Midbrain (tissue), 1 donor: Measurements from ENCODE around the gene MRPS34.
"Not testable (repeated sequence)": the region's sequence is repeated elsewhere in the genome, so short reads cannot be mapped to it uniquely, and the experiment has no call there.

Source experiments
- DNase-seq: peaks from one replicate; lab custom pipeline; 2025; lab: John Stamatoyannopoulos, UW

MRPS34 gene

GRCh38 chr16:1772908-1773702 is at the start of gene MRPS34:
MRPS34 (minus strand) TSS chr16:1773134; CDS start chr16:1773119, 15 bp downstream.
- DNase-seq, result peak; percentile 89

- DNase-seq, result no peak
Measured at GRCh38 chr16:1821861-1822611, 49.1 kb upstream of the MRPS34 start.

GRCh38 chr16:1820946-1821290 is 48.0 kb upstream of the MRPS34 start:
- no peak for DNase-seq

- DNase-seq, result no peak
Measured at GRCh38 chr16:1820096-1820945, 47.4 kb upstream of the MRPS34 start.

GRCh38 chr16:1819611-1820010 is 46.7 kb upstream of the MRPS34 start:
- no peak for DNase-seq

- DNase-seq, result no peak
Measured at GRCh38 chr16:1818873-1819525, 46.1 kb upstream of the MRPS34 start.

GRCh38 chr16:1818204-1818872 is 45.4 kb upstream of the MRPS34 start:
- no peak for DNase-seq

- no peak for DNase-seq
Measured at GRCh38 chr16:1817716-1818115, 44.8 kb upstream of the MRPS34 start.

GRCh38 chr16:1817276-1817589 is 44.3 kb upstream of the MRPS34 start:
- no peak for DNase-seq

GRCh38 chr16:1816396-1817275 is 43.7 kb upstream of the MRPS34 start:
- no peak for DNase-seq

GRCh38 chr16:1815461-1815860 is 42.5 kb upstream of the MRPS34 start:
- DNase-seq, result no peak

GRCh38 chr16:1812732-1813163 is 39.8 kb upstream of the MRPS34 start:
- DNase-seq, result peak; percentile 0

GRCh38 chr16:1810536-1810935 is 37.6 kb upstream of the MRPS34 start:
- DNase-seq, result no peak

- no peak for DNase-seq
Measured at GRCh38 chr16:1810106-1810505, 37.2 kb upstream of the MRPS34 start.

GRCh38 chr16:1809281-1809801 is 36.4 kb upstream of the MRPS34 start:
- DNase-seq, result no peak

- DNase-seq, result no peak
Measured at GRCh38 chr16:1808691-1809090, 35.8 kb upstream of the MRPS34 start.

GRCh38 chr16:1807626-1808025 is 34.7 kb upstream of the MRPS34 start:
- DNase-seq, result no peak

GRCh38 chr16:1800701-1801100 is 27.8 kb upstream of the MRPS34 start:
- DNase-seq, result no peak

GRCh38 chr16:1799263-1799662 is 26.3 kb upstream of the MRPS34 start:
- not testable (repeated sequence) for DNase-seq
